Thyroid gland (tissue), 4 donors: Measurements from ENCODE around the gene KCNMA1.

Experiments used
- CTCF ChIP-seq, 6 experiments: fragments of 200-600 bp in 3 of 6; fragments of 450-650 bp in 3 of 6; sonication (generic) in 3 of 6; IDR thresholded peaks; one replicate each; pipeline ENCODE4 v1.5.1; 2016 to 2019; ENCODE audit warnings: antibody characterized with exemption in 6 of 6, mild to moderate bottlenecking in 2 of 6, inconsistent platforms in 1 of 6, moderate library complexity in 1 of 6
- POLR2A ChIP-seq, 2 donors: fragments of 450-650 bp; IDR thresholded peaks; one replicate each; pipeline ENCODE4 v1.6.1; 2017; ENCODE audit warnings: antibody characterized with exemption in 2 of 2, mild to moderate bottlenecking in 2 of 2, moderate library complexity in 1 of 2

DNA sequence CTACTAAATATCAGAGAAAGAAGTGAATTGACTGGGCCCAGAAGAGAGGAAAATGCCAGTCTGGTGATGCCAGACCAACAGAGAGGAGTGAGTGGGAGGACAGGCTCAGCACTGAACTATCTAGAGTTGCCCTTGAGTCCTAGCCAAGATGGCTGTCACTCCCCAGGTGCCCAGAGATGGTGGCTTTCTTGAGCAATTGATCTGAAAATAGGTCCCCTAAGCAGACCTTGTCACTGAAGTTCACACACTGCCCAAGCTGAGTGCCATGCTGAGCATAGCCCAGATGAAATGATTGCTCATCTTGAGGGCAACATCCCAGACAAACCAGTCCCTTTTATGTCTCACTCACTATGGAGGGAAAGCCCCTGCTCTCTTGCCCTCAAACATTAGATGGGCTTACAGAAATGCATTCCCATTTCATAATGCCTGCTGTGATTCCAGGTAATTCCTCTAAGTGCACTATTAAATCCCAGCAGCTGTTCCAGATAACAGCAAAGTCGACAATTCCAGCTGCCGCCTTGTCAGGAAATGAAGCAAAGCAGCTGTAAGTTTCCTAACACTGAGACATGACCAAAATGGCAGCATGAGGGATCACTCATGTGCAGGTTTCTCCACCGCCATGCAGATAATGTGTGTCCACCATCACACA, 329.4 kb downstream of the KCNMA1 start:
- no peak for TF ChIP-seq CTCF (IDR thresholded peaks at IDR 0.05)
- no peak for TF ChIP-seq POLR2A (IDR thresholded peaks at IDR 0.05)
